Mucosa of stomach (tissue), 1 donor: ENCODE data around the gene SLC39A6.
"Not testable (repeated sequence)": the region's sequence is repeated elsewhere in the genome, so short reads cannot be mapped to it uniquely, and the experiment has no call there.

Experiments
- H3K27me3 ChIP-seq: one replicate; pipeline ENCODE4 v1.7.0; 2013; ENCODE audit warnings: mild to moderate bottlenecking, low read length; ENCODE audit not compliant: control insufficient read depth, insufficient read depth
- H3K36me3 ChIP-seq: one replicate; pipeline ENCODE4 v1.7.0; 2013; ENCODE audit warnings: low read length; ENCODE audit not compliant: control insufficient read depth, insufficient read depth
- H3K4me1 ChIP-seq: one replicate; pipeline ENCODE4 v1.7.0; 2013; ENCODE audit warnings: mild to moderate bottlenecking, low read length; ENCODE audit not compliant: control insufficient read depth, insufficient read depth
- H3K4me3 ChIP-seq: one replicate; pipeline ENCODE4 v1.7.0; 2013; ENCODE audit warnings: low read length
- H3K9ac ChIP-seq: one replicate; pipeline ENCODE4 v1.7.0; 2013; ENCODE audit warnings: mild to moderate bottlenecking, low read length, moderate library complexity
- H3K9me3 ChIP-seq: one replicate; pipeline ENCODE4 v1.7.0; 2013; ENCODE audit warnings: mild to moderate bottlenecking, low read length, moderate library complexity; ENCODE audit not compliant: control insufficient read depth
- donor health status: Pancreatic carcinoma.

SLC39A6 gene

GRCh38 chr18:36089001-36089400 is 40.1 kb downstream of the SLC39A6 start:
- H3K4me1 ChIP-seq = no peaks in the 10 kb centered on the region
- H3K4me3 ChIP-seq = no peak overlapping the region
- H3K9me3 ChIP-seq = no peaks in the 10 kb centered on the region
- H3K27me3 ChIP-seq = no peaks in the 10 kb centered on the region
- H3K36me3 ChIP-seq = no peaks in the 10 kb centered on the region
- no peak overlapping the region for H3K9ac ChIP-seq

- no peaks in the 10 kb centered on the region for H3K4me1 ChIP-seq
- no peaks in the 10 kb centered on the region for H3K27me3 ChIP-seq
- no peaks in the 10 kb centered on the region for H3K9me3 ChIP-seq
- no peaks in the 10 kb centered on the region for H3K36me3 ChIP-seq
- H3K4me3 ChIP-seq = no peak overlapping the region
- H3K9ac ChIP-seq = no peak overlapping the region
These were observed 40.9 kb downstream of the SLC39A6 start for GRCh38 chr18:36088256-36088655.

- Histone ChIP-seq H3K9ac (no peak overlapping the region), H3K36me3 (no peaks in the 10 kb centered on the region), H3K4me1 (no peaks in the 10 kb centered on the region), H3K9me3 (no peaks in the 10 kb centered on the region), H3K27me3 (no peaks in the 10 kb centered on the region), H3K4me3 (no peak overlapping the region)
These were observed 43.0 kb downstream of the SLC39A6 start for GRCh38 chr18:36086186-36086585.

GRCh38 chr18:36085195-36085594 is 43.9 kb downstream of the SLC39A6 start:
- H3K27me3 ChIP-seq = no peaks in the 10 kb centered on the region

GRCh38 chr18:36083729-36084128 is 45.4 kb downstream of the SLC39A6 start:
- Histone ChIP-seq H3K4me1 (no peaks in the 10 kb centered on the region), H3K4me3 (no peak overlapping the region), H3K36me3 (no peaks in the 10 kb centered on the region), H3K27me3 (no peaks in the 10 kb centered on the region), H3K9ac (no peak overlapping the region), H3K9me3 (no peaks in the 10 kb centered on the region)

More at GRCh38 chr18:36085195-36085594, 43.9 kb downstream of the SLC39A6 start:
- no peak overlapping the region for H3K4me3 ChIP-seq
- H3K9me3 ChIP-seq = no peaks in the 10 kb centered on the region
- no peaks in the 10 kb centered on the region for H3K4me1 ChIP-seq
- no peaks in the 10 kb centered on the region for H3K36me3 ChIP-seq
- no peak overlapping the region for H3K9ac ChIP-seq

GRCh38 chr18:36081118-36081517 is 48.0 kb downstream of the SLC39A6 start:
- not testable (repeated sequence) for H3K4me1 ChIP-seq, H3K4me3 ChIP-seq, H3K27me3 ChIP-seq, H3K36me3 ChIP-seq, H3K9me3 ChIP-seq, H3K9ac ChIP-seq

GRCh38 chr18:36078751-36079529 is 50.2 kb downstream of the SLC39A6 start:
- no peaks in the 10 kb centered on the region for H3K4me1 ChIP-seq
- no peak overlapping the region for H3K4me3 ChIP-seq
- no peaks in the 10 kb centered on the region for H3K27me3 ChIP-seq
- H3K36me3 ChIP-seq = no peaks in the 10 kb centered on the region
- no peak overlapping the region for H3K9ac ChIP-seq
- H3K9me3 ChIP-seq = no peaks in the 10 kb centered on the region

- H3K4me3 ChIP-seq, H3K36me3 ChIP-seq, H3K9me3 ChIP-seq, H3K27me3 ChIP-seq, H3K4me1 ChIP-seq, H3K9ac ChIP-seq: not testable (repeated sequence)
These were observed 51.4 kb downstream of the SLC39A6 start for GRCh38 chr18:36077764-36078163.

GRCh38 chr18:36075862-36076587 is 53.1 kb downstream of the SLC39A6 start:
- Histone ChIP-seq H3K9me3 (no peaks in the 10 kb centered on the region), H3K4me1 (no peaks in the 10 kb centered on the region), H3K9ac (no peak overlapping the region), H3K36me3 (no peaks in the 10 kb centered on the region), H3K27me3 (no peaks in the 10 kb centered on the region), H3K4me3 (no peak overlapping the region)

GRCh38 chr18:36074435-36074834 is 54.7 kb downstream of the SLC39A6 start:
- Histone ChIP-seq H3K4me3 (no peak overlapping the region), H3K4me1 (no peaks in the 10 kb centered on the region), H3K36me3 (no peaks in the 10 kb centered on the region), H3K9ac (no peak overlapping the region), H3K9me3 (no peaks in the 10 kb centered on the region), H3K27me3 (no peaks in the 10 kb centered on the region)

- Histone ChIP-seq H3K36me3 (no peaks in the 10 kb centered on the region), H3K27me3 (no peaks in the 10 kb centered on the region), H3K4me3 (no peak overlapping the region), H3K4me1 (no peaks in the 10 kb centered on the region), H3K9me3 (no peaks in the 10 kb centered on the region), H3K9ac (no peak overlapping the region)
These were observed 55.5 kb downstream of the SLC39A6 start for GRCh38 chr18:36073676-36074075.

- H3K9me3 ChIP-seq, H3K9ac ChIP-seq, H3K4me1 ChIP-seq, H3K36me3 ChIP-seq, H3K4me3 ChIP-seq, H3K27me3 ChIP-seq: not testable (repeated sequence)
These were observed 56.7 kb downstream of the SLC39A6 start for GRCh38 chr18:36072406-36072805.
